WTC11 (cell line): Measurements from ENCODE around the gene TRIM44. TPM values are rescaled to one million over a fixed set of nuclear protein-coding genes. Genes with fewer than 3 reads are reported as not detected.
"Not testable (repeated sequence)": the region's sequence is repeated elsewhere in the genome, so short reads cannot be mapped to it uniquely, and the experiment has no call there.

Experiments used
- ATAC-seq: fragments of 200-7000 bp; cut with Tn5 transposase; 2 replicates; pipeline ENCODE4 v1.10.0; 2021; ENCODE audit warnings: mild to moderate bottlenecking, moderate library complexity
- CTCF ChIA-PET: fragments of 300-600 bp; sonication (Branson Sonifier 250); formaldehyde crosslinking; loops from one replicate; lab custom pipeline; 2021; ENCODE audit warnings: antibody characterized with exemption; lab: Charles Lee
- POLR2A ChIA-PET: fragments of 350-600 bp; sonication (Branson Sonifier 250); formaldehyde crosslinking; loops from one replicate; lab custom pipeline; 2021; ENCODE audit warnings: antibody characterized with exemption; lab: Charles Lee
- DNase-seq: peaks from one replicate; pipeline ENCODE4 v3.0.0; 2021; ENCODE audit warnings: low spot score
- H3K27ac Mint-ChIP-seq: 2 replicates; pipeline ENCODE4 v1.8.0; 2021; ENCODE audit warnings: mixed read lengths
- H3K27me3 Mint-ChIP-seq: 2 replicates; pipeline ENCODE4 v1.8.0; 2021; ENCODE audit warnings: low read depth, mild to moderate bottlenecking, moderate library complexity, mixed read lengths
- H3K36me3 Mint-ChIP-seq: 2 replicates; pipeline ENCODE4 v1.8.0; 2021; ENCODE audit warnings: mixed read lengths
- H3K4me1 Mint-ChIP-seq: 2 replicates; pipeline ENCODE4 v1.8.0; 2022; ENCODE audit warnings: mixed read lengths
- H3K4me3 Mint-ChIP-seq: 2 replicates; pipeline ENCODE4 v1.8.0; 2021; ENCODE audit warnings: mild to moderate bottlenecking, moderate library complexity, mixed read lengths
- H3K9me3 Mint-ChIP-seq: 2 replicates; pipeline ENCODE4 v1.8.0; 2021; ENCODE audit warnings: mixed read lengths
- FOXK1 ChIP-seq: sonication (generic); formaldehyde crosslinking; IDR thresholded peaks from 2 replicates; pipeline ENCODE4 v1.8.0; 2022; ENCODE audit warnings: mild to moderate bottlenecking, moderate library complexity, missing genetic modification reagents
- NFE2L1 ChIP-seq: sonication (generic); formaldehyde crosslinking; IDR thresholded peaks from 2 replicates; pipeline ENCODE4 v1.8.1; 2023; ENCODE audit warnings: missing genetic modification reagents
- OVOL2 ChIP-seq: fragments of 250-450 bp; sonication (Bioruptor Pico); IDR thresholded peaks from 2 replicates; pipeline ENCODE4 v1.9.0; 2021; ENCODE audit warnings: mild to moderate bottlenecking, borderline replicate concordance
- PRRX2 ChIP-seq: fragments of 250-450 bp; sonication (Bioruptor Pico); IDR thresholded peaks from 2 replicates; pipeline ENCODE4 v1.8.0; 2021; ENCODE audit warnings: mild to moderate bottlenecking
- RELA ChIP-seq: sonication (generic); formaldehyde crosslinking; IDR thresholded peaks from 2 replicates; pipeline ENCODE4 v1.8.1; 2022; ENCODE audit warnings: missing genetic modification reagents, mild to moderate bottlenecking, borderline replicate concordance
- TCF7 ChIP-seq: sonication (generic); formaldehyde crosslinking; IDR thresholded peaks from 2 replicates; pipeline ENCODE4 v1.8.0; 2022; ENCODE audit warnings: mild to moderate bottlenecking, low read depth, missing genetic modification reagents, moderate library complexity
- TEAD4 ChIP-seq: sonication (generic); formaldehyde crosslinking; IDR thresholded peaks from 2 replicates; pipeline ENCODE4 v1.8.0; 2022; ENCODE audit warnings: mild to moderate bottlenecking, missing genetic modification reagents
- ZBTB21 ChIP-seq: sonication (generic); formaldehyde crosslinking; IDR thresholded peaks from 2 replicates; pipeline ENCODE4 v1.8.1; 2023; ENCODE audit warnings: mild to moderate bottlenecking, missing genetic modification reagents, borderline replicate concordance
- ZNF121 ChIP-seq: sonication (generic); formaldehyde crosslinking; IDR thresholded peaks from 2 replicates; pipeline ENCODE4 v1.8.0; 2023; ENCODE audit warnings: missing genetic modification reagents
- ZNF263 ChIP-seq: sonication (generic); formaldehyde crosslinking; IDR thresholded peaks from 2 replicates; pipeline ENCODE4 v1.8.1; 2022; ENCODE audit warnings: low read depth, mild to moderate bottlenecking, moderate library complexity, missing genetic modification reagents
- ZNF423 ChIP-seq: fragments of 250-450 bp; sonication (Bioruptor Pico); IDR thresholded peaks from 2 replicates; pipeline ENCODE4 v2.1.2; 2022; ENCODE audit warnings: mild to moderate bottlenecking, moderate library complexity
- total RNA-seq: library from RNA; stranded (reverse); gene quantifications from 3 replicates; pipeline ENCODE4 v1.2.3, GENCODE V29; 2021
- TF ChIP-seq, protein P1 (sequence below): sonication (generic); formaldehyde crosslinking; conservative IDR thresholded peaks from 2 replicates; pipeline ENCODE4 v1.8.1; 2022; ENCODE audit warnings: mild to moderate bottlenecking, missing genetic modification reagents
- TF ChIP-seq, protein P2 (sequence below): sonication (generic); formaldehyde crosslinking; IDR thresholded peaks from 2 replicates; pipeline ENCODE4 v1.8.0; 2023; ENCODE audit warnings: missing genetic modification reagents, mild to moderate bottlenecking, borderline replicate concordance
- TF ChIP-seq, protein P3 (sequence below): sonication (generic); formaldehyde crosslinking; IDR thresholded peaks from 2 replicates; pipeline ENCODE4 v1.8.1; 2023; ENCODE audit warnings: mild to moderate bottlenecking, missing genetic modification reagents, moderate library complexity
- TF ChIP-seq, protein P4 (sequence below): sonication (generic); formaldehyde crosslinking; IDR thresholded peaks from 2 replicates; pipeline ENCODE4 v1.8.0; 2023; ENCODE audit warnings: missing genetic modification reagents
- TF ChIP-seq, protein P5 (sequence below): sonication (generic); formaldehyde crosslinking; IDR thresholded peaks from 2 replicates; pipeline ENCODE4 v1.8.0; 2022; ENCODE audit warnings: mild to moderate bottlenecking, missing genetic modification reagents
- TF ChIP-seq, protein P6 (sequence below): sonication (generic); formaldehyde crosslinking; IDR thresholded peaks from 2 replicates; pipeline ENCODE4 v1.8.0; 2022; ENCODE audit warnings: missing genetic modification reagents
- TF ChIP-seq, protein P7 (sequence below): sonication (generic); formaldehyde crosslinking; IDR thresholded peaks from 2 replicates; pipeline ENCODE4 v1.8.0; 2022; ENCODE audit warnings: mild to moderate bottlenecking, missing genetic modification reagents

Gene TRIM44
- total RNA-seq, 1 experiment from 2014 or later, result 27.4 TPM

DNA sequence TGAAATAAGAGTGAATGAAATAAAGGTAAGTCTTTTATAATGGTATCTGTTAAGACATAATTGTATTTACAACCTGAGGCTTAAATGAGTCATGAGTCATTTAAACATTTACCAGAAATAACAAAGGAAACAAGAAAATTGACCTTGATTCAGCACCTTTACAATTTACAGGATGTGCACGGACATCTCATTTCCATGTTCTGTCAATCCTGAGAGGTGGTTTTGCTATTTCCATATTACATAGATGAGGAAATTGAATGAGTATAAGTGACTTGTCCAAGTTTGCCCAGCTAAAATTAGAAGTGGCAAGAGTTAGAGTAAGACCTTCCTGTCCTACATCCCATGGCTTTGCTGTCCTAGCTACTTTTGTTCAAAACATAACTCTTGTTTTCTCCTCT lies 89.1 kb downstream of the TRIM44 start:
- Mint-ChIP-seq H3K27me3 (no peaks in the 10 kb centered on the region), H3K36me3 (peaks cover 7% of the 10 kb centered on the region), H3K9me3 (peaks cover 5% of the 10 kb centered on the region; the same call in 1 of the 2 replicates), H3K4me1 (peaks cover 9% of the 10 kb centered on the region), H3K4me3 (no peak overlapping the region), H3K27ac (no peak overlapping the region)
- DNase-seq (no peak), ATAC-seq (no peak)
- POLR2A ChIA-PET, result interaction anchor here (0.5 kb wide), 1 partner anchor 315 kb away, joined by 3 read pairs; no protein-coding TSS in a partner anchor
- CTCF ChIA-PET, result no interaction called here
- TF ChIP-seq NFE2L1 (CRISPR knock-in tag) (no peak), ZNF121 (CRISPR knock-in tag) (no peak), RELA (no peak), OVOL2 (CRISPR knock-in tag) (no peak), ZBTB21 (no peak), TEAD4 (CRISPR knock-in tag) (no peak)
- TF ChIP-seq, protein P1, sequence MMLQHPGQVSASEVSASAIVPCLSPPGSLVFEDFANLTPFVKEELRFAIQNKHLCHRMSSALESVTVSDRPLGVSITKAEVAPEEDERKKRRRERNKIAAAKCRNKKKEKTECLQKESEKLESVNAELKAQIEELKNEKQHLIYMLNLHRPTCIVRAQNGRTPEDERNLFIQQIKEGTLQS, result no peak
- TF ChIP-seq, protein P2, sequence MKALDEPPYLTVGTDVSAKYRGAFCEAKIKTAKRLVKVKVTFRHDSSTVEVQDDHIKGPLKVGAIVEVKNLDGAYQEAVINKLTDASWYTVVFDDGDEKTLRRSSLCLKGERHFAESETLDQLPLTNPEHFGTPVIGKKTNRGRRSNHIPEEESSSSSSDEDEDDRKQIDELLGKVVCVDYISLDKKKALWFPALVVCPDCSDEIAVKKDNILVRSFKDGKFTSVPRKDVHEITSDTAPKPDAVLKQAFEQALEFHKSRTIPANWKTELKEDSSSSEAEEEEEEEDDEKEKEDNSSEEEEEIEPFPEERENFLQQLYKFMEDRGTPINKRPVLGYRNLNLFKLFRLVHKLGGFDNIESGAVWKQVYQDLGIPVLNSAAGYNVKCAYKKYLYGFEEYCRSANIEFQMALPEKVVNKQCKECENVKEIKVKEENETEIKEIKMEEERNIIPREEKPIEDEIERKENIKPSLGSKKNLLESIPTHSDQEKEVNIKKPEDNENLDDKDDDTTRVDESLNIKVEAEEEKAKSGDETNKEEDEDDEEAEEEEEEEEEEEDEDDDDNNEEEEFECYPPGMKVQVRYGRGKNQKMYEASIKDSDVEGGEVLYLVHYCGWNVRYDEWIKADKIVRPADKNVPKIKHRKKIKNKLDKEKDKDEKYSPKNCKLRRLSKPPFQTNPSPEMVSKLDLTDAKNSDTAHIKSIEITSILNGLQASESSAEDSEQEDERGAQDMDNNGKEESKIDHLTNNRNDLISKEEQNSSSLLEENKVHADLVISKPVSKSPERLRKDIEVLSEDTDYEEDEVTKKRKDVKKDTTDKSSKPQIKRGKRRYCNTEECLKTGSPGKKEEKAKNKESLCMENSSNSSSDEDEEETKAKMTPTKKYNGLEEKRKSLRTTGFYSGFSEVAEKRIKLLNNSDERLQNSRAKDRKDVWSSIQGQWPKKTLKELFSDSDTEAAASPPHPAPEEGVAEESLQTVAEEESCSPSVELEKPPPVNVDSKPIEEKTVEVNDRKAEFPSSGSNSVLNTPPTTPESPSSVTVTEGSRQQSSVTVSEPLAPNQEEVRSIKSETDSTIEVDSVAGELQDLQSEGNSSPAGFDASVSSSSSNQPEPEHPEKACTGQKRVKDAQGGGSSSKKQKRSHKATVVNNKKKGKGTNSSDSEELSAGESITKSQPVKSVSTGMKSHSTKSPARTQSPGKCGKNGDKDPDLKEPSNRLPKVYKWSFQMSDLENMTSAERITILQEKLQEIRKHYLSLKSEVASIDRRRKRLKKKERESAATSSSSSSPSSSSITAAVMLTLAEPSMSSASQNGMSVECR (CRISPR knock-in tag), result no peak
- TF ChIP-seq, all 79 proteins: peak for 0

DNA sequence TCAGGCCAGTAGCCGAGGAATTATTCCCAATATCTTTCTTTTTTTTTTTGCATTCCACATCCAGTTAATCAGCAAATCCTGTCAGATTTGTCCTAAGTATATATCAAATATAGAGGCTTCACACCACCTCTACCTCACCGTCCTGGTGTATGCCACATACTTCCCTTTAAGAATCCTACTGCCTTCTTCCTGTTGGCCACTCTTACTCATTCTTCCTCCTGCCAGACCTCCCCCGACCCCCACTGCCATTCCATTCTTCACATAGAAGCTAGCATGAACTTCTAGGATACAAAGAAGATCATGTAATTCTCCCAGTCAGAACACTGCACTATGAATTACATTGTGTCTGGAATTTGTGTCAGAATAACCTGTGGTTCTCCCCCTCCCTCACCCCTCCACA lies 89.5 kb downstream of the TRIM44 start:
- Mint-ChIP-seq H3K36me3 (peaks cover 7% of the 10 kb centered on the region), H3K9me3 (peaks cover 5% of the 10 kb centered on the region; the same call in 1 of the 2 replicates), H3K27ac (no peak overlapping the region), H3K4me1 (peaks cover 9% of the 10 kb centered on the region), H3K27me3 (no peaks in the 10 kb centered on the region), H3K4me3 (no peak overlapping the region)
- no peak for DNase-seq
- ChIA-PET CTCF (no interaction called here), POLR2A (no interaction called here)
- TF ChIP-seq, protein P3, sequence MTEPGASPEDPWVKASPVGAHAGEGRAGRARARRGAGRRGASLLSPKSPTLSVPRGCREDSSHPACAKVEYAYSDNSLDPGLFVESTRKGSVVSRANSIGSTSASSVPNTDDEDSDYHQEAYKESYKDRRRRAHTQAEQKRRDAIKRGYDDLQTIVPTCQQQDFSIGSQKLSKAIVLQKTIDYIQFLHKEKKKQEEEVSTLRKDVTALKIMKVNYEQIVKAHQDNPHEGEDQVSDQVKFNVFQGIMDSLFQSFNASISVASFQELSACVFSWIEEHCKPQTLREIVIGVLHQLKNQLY, result no peak
- TF ChIP-seq ZNF423 (no peak), PRRX2 (CRISPR knock-in tag) (no peak), FOXK1 (CRISPR knock-in tag) (no peak), TCF7 (CRISPR knock-in tag) (no peak), ZNF263 (no peak)
- TF ChIP-seq, protein P4, sequence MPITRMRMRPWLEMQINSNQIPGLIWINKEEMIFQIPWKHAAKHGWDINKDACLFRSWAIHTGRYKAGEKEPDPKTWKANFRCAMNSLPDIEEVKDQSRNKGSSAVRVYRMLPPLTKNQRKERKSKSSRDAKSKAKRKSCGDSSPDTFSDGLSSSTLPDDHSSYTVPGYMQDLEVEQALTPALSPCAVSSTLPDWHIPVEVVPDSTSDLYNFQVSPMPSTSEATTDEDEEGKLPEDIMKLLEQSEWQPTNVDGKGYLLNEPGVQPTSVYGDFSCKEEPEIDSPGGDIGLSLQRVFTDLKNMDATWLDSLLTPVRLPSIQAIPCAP, result no peak
- TF ChIP-seq, protein P5, sequence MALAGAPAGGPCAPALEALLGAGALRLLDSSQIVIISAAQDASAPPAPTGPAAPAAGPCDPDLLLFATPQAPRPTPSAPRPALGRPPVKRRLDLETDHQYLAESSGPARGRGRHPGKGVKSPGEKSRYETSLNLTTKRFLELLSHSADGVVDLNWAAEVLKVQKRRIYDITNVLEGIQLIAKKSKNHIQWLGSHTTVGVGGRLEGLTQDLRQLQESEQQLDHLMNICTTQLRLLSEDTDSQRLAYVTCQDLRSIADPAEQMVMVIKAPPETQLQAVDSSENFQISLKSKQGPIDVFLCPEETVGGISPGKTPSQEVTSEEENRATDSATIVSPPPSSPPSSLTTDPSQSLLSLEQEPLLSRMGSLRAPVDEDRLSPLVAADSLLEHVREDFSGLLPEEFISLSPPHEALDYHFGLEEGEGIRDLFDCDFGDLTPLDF (CRISPR knock-in tag), result no peak
- TF ChIP-seq, protein P6, sequence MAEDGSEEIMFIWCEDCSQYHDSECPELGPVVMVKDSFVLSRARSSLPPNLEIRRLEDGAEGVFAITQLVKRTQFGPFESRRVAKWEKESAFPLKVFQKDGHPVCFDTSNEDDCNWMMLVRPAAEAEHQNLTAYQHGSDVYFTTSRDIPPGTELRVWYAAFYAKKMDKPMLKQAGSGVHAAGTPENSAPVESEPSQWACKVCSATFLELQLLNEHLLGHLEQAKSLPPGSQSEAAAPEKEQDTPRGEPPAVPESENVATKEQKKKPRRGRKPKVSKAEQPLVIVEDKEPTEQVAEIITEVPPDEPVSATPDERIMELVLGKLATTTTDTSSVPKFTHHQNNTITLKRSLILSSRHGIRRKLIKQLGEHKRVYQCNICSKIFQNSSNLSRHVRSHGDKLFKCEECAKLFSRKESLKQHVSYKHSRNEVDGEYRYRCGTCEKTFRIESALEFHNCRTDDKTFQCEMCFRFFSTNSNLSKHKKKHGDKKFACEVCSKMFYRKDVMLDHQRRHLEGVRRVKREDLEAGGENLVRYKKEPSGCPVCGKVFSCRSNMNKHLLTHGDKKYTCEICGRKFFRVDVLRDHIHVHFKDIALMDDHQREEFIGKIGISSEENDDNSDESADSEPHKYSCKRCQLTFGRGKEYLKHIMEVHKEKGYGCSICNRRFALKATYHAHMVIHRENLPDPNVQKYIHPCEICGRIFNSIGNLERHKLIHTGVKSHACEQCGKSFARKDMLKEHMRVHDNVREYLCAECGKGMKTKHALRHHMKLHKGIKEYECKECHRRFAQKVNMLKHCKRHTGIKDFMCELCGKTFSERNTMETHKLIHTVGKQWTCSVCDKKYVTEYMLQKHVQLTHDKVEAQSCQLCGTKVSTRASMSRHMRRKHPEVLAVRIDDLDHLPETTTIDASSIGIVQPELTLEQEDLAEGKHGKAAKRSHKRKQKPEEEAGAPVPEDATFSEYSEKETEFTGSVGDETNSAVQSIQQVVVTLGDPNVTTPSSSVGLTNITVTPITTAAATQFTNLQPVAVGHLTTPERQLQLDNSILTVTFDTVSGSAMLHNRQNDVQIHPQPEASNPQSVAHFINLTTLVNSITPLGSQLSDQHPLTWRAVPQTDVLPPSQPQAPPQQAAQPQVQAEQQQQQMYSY (CRISPR knock-in tag), result no peak
- TF ChIP-seq, protein P7, sequence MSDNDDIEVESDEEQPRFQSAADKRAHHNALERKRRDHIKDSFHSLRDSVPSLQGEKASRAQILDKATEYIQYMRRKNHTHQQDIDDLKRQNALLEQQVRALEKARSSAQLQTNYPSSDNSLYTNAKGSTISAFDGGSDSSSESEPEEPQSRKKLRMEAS (CRISPR knock-in tag), result no peak
- ATAC-seq, result peak; percentile 79

DNA sequence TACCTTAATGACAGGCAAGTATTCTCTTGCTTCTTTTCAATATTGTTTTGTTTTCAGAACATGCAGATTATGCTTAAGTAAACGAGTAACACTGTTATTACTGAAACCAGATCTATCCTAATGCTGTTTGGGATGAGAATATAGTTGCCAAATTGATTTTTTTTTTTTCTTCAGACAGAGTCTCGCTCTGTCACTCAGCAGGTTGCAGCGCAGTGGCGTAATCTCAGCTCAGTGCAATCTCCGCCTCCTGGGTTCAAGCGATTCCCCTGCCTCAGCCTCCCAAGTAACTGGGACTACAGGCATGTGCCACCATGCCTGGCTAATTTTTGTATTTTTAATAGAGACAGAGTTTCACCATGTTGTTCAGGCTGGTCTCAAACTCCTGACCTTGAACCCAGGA lies 91.0 kb downstream of the TRIM44 start:
- H3K4me3 Mint-ChIP-seq, H3K9me3 Mint-ChIP-seq, H3K36me3 Mint-ChIP-seq, H3K27me3 Mint-ChIP-seq, H3K4me1 Mint-ChIP-seq, ATAC-seq, POLR2A ChIA-PET, H3K27ac Mint-ChIP-seq, CTCF ChIA-PET, DNase-seq: not testable (repeated sequence)
